Putamen (tissue), 1 donor: ENCODE measurements around the gene GOLM1.

ENCODE experiments used
- DNase-seq: peaks from one replicate; pipeline ENCODE4 v3.0.0-alpha.2; 2016; ENCODE audit warnings: low spot score

Gene GOLM1

GRCh38 chr9:86045654-86046053 is 53.7 kb downstream of the GOLM1 start:
- no peak for DNase-seq

DNA sequence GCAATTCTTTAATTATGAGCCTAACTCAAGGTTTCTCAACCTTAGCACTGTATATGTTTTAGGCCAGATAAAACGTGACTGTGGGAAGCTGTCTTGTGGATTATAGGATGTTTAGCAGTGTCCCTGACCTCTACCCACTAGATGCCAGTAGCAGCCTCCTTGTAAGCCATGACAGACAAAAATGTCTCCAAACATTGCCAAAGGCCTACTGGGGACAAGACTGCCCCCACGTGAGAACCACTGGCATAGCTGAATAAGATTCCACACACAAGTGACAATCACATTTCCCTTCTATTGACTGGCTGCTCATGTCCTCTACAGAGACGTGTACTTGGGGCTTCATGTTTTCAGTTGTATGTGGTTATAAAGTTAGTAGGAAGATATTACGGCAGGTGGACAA is 55.4 kb downstream of the GOLM1 start:
- DNase-seq = no peak

- no peak for DNase-seq
Observed at GRCh38 chr9:86043586-86043985, 55.8 kb downstream of the GOLM1 start.

GRCh38 chr9:86042199-86042978 is 57.0 kb downstream of the GOLM1 start:
- no peak for DNase-seq

- no peak for DNase-seq
Observed at GRCh38 chr9:86041311-86041741, 58.0 kb downstream of the GOLM1 start.

- no peak for DNase-seq
Observed at GRCh38 chr9:86040861-86041155, 58.5 kb downstream of the GOLM1 start.

GRCh38 chr9:86039991-86040860 is 59.1 kb downstream of the GOLM1 start:
- DNase-seq = no peak

DNA sequence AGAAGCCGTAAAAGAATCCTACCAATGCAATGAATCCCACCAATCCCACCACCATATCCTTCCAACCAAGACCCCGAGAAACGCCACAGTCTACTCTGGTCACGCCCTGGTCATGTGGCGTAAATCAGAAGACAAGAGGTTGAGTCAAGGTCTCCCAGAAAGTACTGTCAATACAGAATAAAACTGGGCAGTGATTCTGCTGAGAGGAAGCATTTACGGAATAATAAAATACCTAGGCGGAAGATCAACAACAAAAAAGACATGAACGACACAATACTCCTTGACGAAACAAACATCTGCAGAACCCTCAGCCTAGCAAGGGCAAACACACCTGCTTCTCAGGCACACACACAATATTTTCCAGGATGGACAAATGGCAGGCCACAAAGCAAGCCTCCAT is 62.8 kb downstream of the GOLM1 start:
- DNase-seq = no peak

- no peak for DNase-seq
Observed at GRCh38 chr9:86035827-86036440, 63.4 kb downstream of the GOLM1 start.

DNA sequence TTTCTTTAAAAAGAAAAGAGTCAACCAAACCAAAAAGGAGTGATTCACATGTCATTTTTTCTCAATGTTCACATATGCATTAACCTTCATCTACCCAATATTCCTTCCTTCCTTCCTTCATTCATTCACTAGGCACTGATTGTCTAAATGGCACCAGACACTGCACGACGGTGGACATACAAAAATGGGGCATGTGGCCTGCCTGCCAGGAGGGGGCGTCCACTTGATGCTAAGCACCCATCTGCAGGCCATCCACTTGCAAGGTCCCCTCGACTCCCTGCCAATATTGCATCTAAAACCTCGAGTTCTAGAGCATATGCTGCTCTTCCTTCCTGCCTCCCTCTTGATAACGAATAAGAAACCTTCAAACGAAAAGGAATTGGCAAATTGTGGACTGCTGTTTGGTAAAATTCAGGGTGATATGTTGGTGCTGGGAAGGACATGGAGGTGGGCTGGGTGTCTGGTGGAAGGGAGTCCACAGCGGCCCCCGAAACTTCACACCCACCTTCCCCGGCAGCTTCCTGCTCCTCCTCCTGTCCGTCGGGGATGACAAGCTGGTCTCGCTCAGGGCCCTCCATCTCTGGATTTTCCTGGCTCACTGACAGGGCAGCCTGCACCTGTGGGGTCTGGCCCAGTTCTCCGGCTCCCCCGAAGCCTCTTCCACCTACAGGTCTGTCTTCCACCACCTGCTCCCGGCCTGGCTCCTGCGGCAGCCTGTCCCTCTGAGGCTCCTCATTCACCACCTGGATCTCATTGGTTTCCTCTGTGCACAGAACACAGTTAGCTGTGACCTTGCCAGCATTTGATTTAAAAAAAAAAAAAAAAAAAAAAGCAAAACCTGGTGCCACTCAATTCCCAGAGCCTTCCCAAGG is 64.3 kb downstream of the GOLM1 start:
- DNase-seq = no peak

DNA sequence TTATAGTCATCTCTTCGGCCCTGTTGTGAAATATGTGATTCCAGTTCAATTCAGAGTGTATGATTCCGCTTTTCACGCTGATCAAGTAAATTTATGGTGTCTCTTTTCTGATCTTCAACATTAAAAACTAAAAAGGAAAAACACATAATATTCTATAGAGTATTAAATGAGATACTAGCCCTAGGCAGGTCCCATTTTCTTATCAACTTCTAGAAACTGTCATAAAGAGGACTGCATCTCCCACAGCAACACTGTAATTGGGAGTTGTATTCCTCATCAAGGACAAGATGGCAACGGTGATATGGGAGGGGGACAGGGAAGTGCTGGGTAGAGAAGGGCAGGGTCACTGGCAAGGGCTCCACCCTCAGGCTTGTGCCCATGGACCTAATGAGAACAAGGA is 71.6 kb downstream of the GOLM1 start:
- DNase-seq = no peak

GRCh38 chr9:86022687-86023266 is 76.6 kb downstream of the GOLM1 start:
- DNase-seq = no peak

DNA sequence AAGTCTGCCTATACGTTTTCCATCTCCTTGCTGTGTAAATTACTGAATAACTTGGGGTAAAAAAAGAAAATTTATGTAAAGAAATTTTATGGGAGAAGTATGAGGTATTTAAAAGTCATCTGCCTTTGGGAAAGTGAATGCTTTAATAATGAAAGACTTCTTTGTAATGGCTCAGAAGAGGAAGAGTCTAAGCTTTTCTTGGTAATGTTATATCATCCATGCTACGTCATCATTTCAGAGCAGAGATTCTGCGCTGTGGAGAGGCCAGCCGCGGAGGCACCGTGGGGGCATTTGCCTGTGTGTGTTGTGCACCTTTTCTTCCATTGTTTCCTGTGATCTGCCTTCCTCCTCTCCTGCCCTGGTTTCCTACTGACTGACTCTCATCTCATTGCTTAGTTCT is 78.2 kb downstream of the GOLM1 start:
- DNase-seq = no peak

- no peak for DNase-seq
Observed at GRCh38 chr9:86020731-86021130, 78.6 kb downstream of the GOLM1 start.

GRCh38 chr9:86009133-86009532 is 90.2 kb downstream of the GOLM1 start:
- DNase-seq = no peak

GRCh38 chr9:86005253-86005775 is 94.0 kb downstream of the GOLM1 start:
- no peak for DNase-seq

GRCh38 chr9:85995599-85995998 is 103.8 kb downstream of the GOLM1 start:
- no peak for DNase-seq

- no peak for DNase-seq
Observed at GRCh38 chr9:85995097-85995496, 104.3 kb downstream of the GOLM1 start.

- DNase-seq = no peak
Observed at GRCh38 chr9:85994191-85994590, 105.2 kb downstream of the GOLM1 start.

DNA sequence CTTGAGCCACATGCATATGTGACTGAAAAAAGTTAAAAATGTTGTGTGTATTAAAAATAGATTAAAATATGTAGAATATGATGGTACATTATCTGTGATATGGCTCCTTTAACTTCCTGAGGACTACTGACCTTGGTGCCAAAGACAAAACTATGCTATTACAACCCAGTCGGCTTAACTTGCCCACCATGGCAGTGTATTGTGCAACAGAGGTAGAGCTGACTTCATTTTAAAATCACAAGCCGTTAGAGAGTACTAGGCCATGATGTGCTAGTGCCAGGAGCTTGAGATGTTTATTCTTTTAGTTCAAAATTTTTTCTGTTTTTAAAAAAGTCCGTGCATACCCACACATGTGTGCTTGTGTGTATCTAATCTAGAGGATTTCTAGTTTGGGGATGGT is 112.1 kb downstream of the GOLM1 start:
- DNase-seq = no peak

GRCh38 chr9:85984457-85984856 is 114.9 kb downstream of the GOLM1 start:
- DNase-seq = no peak
